ENCODE measurements around the gene CCND1. TPM values are rescaled to one million over a fixed set of nuclear protein-coding genes. Genes with fewer than 3 reads are reported as not detected.

CCND1 gene
- polyA plus RNA-seq, 5 donors = 158 to 292 (median 224) TPM

DNA sequence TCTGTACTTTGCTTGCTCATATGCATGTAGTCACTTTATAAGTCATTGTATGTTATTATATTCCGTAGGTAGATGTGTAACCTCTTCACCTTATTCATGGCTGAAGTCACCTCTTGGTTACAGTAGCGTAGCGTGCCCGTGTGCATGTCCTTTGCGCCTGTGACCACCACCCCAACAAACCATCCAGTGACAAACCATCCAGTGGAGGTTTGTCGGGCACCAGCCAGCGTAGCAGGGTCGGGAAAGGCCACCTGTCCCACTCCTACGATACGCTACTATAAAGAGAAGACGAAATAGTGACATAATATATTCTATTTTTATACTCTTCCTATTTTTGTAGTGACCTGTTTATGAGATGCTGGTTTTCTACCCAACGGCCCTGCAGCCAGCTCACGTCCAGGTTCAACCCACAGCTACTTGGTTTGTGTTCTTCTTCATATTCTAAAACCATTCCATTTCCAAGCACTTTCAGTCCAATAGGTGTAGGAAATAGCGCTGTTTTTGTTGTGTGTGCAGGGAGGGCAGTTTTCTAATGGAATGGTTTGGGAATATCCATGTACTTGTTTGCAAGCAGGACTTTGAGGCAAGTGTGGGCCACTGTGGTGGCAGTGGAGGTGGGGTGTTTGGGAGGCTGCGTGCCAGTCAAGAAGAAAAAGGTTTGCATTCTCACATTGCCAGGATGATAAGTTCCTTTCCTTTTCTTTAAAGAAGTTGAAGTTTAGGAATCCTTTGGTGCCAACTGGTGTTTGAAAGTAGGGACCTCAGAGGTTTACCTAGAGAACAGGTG, 11.1 kb downstream of the CCND1 start:
- no peak for DNase-seq

DNA sequence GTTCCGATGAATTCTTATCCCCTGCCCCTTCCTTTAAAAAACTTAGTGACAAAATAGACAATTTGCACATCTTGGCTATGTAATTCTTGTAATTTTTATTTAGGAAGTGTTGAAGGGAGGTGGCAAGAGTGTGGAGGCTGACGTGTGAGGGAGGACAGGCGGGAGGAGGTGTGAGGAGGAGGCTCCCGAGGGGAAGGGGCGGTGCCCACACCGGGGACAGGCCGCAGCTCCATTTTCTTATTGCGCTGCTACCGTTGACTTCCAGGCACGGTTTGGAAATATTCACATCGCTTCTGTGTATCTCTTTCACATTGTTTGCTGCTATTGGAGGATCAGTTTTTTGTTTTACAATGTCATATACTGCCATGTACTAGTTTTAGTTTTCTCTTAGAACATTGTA, 12.0 kb downstream of the CCND1 start:
- DNase-seq = no peak

DNA sequence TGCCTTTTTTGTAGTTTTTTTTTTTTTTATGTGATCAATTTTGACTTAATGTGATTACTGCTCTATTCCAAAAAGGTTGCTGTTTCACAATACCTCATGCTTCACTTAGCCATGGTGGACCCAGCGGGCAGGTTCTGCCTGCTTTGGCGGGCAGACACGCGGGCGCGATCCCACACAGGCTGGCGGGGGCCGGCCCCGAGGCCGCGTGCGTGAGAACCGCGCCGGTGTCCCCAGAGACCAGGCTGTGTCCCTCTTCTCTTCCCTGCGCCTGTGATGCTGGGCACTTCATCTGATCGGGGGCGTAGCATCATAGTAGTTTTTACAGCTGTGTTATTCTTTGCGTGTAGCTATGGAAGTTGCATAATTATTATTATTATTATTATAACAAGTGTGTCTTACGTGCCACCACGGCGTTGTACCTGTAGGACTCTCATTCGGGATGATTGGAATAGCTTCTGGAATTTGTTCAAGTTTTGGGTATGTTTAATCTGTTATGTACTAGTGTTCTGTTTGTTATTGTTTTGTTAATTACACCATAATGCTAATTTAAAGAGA, 12.5 kb downstream of the CCND1 start:
- DNase-seq = no peak

DNA sequence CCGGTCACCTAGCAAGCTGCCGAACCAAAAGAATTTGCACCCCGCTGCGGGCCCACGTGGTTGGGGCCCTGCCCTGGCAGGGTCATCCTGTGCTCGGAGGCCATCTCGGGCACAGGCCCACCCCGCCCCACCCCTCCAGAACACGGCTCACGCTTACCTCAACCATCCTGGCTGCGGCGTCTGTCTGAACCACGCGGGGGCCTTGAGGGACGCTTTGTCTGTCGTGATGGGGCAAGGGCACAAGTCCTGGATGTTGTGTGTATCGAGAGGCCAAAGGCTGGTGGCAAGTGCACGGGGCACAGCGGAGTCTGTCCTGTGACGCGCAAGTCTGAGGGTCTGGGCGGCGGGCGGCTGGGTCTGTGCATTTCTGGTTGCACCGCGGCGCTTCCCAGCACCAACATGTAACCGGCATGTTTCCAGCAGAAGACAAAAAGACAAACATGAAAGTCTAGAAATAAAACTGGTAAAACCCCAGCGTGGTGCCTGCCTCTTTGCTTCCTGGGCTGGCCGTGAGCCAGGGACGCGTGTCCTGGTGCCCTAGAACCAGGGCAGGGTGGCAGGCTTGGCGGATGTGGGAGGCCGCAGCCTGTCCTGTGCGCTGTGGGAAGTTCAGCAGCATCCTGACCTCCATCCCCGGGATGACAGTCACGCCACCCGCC, 13.2 kb downstream of the CCND1 start:
- no peak for DNase-seq

DNA sequence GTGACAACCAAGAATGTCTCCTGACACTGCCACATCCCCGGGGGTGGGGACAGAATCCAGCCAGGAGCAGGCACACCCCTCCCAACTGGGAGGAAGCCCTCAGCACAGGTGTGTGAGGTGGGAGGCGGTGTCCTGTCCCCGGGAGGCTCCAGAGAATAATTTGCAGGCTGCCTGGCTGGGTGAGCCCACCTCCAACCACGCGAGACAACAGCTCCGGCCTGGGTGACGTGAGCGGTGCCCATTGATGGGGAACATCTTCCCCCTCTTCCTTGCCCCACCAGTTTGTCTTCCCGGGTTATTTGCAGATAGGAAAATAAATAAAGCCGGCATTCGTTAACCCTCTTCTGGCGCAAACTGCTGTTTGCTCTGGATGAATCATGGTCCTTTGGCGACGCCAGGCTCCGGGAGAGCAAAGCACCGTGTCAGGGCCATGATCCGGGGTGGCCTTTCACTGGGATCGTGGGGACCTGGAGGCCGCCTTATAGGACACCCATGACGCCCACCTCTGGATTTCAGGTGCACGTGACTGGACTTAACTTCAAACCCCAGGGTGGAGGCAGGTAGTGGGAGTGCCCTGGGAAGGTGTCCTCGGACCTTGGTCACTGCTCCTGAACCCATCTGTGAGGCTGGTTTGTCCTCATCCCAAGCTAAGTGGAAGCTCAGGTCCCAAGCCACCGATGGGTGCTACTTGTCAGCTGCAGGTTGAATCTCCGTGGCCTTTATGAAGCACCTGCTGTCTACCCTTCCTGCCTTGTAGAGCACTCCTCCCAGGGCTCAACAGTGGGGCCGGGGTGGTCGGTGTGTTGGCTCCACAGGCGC, 13.9 kb downstream of the CCND1 start:
- no peak for DNase-seq

DNA sequence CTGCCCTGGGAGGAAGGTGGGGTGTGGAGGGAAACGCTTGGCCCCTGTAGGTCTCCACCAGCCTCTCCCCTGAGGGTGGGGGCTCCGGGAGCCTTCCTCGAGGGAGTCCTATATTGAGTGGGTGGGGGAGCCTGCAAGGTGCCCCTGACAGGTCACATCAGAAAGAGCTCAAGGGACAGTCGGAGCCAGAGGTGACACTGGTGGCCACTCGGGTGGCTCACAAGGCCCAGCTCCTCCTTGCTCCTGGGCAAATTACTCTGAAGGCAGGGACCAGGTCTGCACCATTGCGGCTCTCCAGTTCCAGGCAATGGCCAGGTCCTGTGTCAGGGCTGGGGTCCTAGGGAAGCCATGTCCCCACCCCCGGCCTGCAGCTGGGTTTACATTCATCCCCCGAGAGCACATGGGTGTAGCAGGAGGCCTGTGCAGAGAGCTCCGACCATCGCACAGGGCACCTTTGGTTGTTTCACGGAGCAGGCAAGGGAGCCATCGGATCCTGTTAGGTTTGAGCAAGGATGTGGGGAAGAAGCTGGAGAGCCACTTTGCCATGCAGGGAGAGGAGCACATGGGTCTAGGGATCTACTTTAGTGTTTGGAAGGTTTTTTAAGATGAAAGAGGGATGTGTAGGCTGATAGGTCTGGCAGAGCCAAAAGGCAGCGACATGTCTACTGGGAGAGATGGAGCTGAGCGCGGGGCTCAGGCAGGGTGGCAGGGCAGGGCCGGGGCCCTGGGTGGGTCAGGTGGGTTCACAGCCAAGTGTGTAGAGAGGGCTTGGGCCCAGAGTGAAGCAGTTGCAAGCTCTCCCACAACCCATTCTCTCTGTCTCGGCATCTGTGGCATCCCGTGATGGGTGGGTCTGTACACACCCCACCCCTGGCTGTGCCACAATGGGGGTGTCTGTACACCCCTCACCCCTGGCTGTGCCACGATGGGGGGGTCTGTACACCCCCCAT, 14.8 kb downstream of the CCND1 start:
- no peak for DNase-seq

DNA sequence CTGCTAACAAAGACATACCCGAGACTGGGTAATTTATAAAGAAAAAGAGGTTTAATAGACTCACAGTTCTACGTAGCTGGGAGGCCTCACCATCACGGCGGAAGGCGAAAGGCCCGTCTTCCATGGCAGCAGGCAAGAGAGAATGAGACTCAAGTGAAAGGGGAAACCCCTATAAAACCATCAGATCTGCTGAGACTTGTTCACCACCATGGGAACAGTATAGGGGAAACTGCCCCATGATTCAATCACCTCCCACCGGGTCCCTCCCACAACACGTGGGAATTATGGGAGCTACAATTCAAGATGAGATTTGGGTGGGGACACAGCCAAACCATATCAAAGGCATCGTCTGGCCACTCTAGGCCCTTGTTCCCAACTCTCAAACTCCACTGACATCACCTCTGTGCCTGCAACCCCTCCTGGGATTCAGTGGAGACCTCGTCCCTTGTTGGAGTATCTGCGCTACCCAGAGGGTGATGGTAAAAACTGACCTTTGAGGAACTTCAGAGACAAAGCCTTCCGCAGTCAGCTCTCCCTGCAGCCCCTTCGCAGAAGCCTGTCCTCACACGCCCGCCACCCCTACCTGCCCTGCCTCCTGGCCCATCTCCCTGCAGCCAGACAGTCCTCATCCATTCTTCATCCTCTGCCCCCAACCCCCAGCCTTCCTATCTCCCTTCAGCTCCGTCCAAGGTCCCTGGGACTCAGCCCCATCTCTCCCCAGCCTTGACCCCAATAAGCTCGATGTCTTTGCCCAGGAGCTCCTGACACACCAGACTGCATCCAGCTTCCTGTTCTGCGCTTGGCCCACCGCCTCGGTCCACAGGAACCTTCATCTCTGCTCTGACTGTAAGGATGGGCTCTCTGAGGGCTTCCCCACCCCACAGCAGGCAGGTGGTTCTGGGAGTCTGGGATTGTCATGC, 15.8 kb downstream of the CCND1 start:
- DNase-seq = no peak

DNA sequence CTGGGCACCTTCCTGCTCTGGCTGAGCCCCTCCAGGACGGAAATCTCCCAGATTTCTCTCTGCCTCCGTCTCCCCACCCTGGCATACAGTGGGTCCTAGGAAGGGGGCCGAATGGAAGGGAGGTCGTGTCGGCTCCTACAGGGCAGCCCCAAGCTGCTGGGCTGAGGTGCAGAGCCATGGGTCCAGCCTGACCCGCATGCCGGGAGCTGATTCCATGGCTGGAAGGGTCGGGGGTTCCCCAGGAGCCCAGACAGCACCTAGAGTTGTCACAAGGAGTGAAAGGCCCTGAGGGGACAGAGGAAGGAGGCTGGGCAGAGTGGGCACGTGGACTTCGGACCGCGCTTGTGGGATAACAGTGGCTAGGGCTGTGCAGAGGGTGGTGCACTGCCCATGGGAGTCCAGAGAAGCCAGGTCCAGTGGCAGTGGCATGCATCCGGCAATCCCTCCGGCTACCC, 16.5 kb downstream of the CCND1 start:
- DNase-seq = no peak

DNA sequence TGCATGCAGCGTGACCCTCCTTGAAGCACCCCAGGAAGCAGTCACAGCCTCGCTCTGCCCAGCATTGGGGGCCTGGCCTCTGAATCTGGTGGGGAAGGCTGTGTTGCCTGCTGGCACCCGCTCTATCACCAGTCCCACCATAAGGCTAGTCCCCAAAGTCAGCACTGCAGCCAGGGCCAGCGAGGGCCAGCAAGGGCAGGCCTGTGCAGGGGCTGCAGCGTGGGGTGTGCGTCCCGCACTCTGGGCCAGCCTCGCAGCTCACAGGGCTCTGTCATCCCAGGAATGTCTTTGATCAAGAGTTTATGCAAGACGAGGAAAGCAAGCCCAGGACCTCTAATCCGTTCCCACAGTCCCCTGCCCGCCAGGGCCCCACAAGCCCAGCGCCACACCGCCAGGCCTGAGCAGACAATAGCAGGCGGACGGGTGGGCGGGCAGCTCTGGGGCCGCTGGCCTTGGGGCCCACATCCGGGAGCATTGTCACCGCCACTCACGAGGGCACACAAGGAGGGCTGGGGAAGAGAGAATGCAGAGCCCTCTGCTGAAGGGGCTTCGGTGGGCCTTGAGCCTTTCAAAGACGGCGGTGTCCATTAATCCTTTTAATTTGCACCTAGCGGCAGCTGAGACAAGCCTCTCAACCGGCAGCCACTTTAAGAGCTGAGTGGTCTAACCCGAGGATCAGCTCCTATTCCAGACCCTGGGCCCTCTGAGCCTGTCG, 17.1 kb downstream of the CCND1 start:
- no peak for DNase-seq

DNA sequence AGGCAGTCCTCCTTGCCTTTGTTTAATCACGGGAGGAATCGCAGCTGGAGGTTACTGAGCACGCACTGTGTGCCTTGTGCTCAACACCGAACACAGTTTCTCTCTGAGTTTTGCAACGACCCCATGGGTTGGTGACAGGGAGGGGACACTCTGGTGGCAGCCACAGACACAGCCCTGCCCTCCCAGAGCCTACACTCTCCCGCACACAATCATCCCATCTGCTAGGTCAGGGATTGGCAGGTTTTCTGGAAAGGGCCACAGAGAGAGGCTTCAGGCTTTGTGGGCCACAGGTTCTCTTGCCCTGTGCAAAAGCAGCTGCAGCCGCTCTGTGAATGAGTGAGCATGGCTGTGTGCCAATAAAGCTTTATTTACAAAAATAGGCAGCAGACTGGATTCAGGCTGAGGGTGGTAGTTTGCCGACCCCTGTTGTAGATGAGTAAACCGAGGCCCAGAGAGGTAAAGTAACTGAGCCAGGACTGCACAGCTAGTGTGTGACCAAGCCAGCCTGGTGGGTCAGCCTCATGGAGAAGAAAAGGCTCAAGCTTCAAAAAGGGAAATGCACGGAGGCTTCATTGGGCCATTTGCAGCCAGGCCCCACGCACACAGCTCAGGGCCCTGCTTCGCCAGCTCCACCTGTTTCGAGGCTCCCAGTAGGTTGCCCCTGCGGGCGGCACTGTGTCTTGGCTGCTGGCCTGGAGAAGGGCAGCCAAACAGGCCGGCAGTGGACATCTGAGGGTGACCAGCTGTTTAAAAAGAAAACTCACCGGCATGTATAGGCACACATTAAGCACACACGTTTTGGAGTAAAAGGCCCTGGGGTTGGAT, 17.9 kb downstream of the CCND1 start:
- DNase-seq = no peak

DNA sequence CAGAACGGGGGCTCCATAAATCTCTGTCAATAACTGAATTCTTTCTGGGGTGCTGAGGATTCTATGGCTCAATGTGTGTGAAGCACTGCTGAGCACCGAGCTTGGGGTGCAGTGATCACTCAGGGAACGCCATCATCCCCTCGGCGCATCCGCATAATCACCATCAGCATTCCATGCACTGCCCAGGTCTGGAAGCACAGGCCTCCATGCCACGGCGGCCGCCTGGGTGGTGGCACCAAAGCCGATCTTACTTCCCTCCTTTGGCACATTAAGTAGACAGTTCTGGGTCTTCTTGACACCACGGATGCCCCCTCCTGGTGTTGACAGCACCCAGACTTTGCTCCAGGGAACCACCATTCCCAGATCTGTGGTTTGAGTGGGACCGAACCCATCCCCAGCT, 18.6 kb downstream of the CCND1 start:
- DNase-seq = no peak

DNA sequence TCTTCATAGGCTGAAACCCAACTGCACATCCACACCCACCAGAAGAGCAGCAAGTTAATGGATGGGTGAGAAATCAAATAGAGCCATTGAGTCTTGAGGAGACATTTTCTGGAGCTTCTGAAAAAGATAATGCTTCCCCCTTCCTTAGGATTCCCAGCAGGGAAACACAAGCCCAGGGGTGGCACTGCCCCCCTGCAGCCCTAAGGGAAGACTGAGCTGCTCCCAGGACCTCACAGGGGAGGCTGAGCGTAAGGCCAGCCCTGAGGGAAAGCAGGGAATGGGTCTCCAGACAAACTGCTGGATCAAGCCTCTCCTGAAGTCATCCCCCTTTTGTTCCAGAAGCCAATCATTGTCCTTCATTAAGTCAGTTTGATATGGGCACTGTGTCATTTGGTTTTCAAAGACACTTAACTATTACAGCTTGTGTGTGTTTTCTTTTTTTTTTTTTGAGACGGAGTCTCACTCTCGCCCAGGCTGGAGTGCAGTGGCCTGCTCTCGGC, 19.1 kb downstream of the CCND1 start:
- no peak for DNase-seq

DNA sequence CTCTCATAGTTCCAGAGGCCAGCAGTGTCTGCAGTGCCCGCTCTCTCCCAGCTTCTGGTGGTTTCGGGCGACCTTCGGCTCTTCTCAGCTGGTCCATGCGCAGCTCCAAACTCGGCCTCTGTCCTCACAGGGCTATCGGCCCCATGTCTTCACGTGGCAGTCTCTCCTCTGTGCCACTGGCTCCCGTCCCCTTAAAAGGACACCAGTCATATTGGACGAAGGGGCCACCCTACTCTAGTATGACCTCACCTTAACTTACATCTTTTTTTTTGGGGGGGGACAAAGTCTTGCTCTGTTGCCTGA, 20.4 kb downstream of the CCND1 start:
- DNase-seq = no peak

DNA sequence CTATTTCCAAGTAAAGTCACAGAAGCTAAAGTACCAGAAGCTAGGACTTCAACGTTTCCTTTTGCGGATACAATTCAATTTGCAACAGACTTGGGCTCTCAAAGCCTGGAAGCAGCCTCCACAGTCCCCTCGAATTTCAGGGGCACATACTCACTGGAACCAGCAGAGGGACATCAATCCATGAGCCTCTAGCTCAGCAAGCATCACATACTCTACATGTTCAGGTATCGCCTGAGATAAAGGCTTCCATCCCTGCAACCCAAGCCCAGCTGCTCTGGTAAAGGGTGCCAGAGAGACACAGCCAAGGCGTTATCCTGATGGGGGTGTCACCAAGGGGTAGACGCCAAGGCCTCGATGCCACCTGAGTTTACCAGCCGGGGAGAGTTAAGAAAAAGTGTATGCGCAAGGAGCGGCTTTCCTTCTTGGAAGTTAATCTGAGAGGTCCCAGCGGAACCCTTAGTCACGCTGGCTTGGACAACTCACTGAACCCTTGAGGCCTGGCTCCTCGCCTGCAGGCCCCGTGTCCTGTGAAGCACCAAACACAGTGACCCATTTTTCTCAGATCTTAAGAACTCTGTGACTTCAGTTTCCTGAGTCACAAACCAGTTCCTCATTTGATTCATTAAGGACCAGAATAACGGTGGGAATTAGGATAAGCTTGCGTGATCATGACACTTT, 21.2 kb downstream of the CCND1 start:
- DNase-seq = no peak

DNA sequence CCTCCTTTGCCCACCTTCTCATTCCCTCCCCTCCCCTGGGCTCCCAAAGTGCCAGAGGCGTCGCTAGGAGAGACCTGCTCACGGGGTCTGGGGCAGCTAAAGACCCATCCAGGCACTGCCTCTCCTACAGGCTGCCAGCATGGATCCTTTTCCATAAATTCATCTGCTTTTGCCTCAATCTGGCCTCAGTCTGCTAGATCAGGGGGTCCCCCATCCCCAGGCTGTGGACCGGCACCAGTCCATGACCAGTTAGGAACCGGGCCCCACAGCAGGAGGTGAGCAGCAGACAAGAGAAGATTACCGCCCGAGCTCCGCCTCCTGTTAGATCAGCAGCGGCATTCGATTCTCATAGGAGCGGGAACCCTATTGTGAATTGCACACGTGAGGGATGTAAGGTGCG, 21.9 kb downstream of the CCND1 start:
- no peak for DNase-seq

DNA sequence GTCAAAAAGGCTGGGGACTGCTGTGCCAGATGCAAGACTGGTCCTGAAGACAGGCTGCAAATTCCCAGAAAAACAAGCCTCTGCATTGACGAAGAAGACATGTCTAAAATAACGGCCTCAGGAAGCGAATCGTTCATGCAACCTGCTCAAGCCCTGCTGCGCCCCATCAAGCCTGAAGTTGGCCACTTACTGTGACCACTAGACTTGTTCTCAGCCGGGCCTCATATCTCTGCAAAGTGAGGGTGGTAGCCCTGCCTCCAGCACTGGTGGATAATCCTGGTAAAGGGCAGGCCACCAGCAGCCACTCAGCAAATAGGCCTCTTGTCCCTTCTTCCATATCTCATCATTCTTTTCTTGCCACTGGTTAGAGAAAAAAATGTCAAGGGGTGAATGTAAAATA, 22.4 kb downstream of the CCND1 start:
- no peak for DNase-seq

DNA sequence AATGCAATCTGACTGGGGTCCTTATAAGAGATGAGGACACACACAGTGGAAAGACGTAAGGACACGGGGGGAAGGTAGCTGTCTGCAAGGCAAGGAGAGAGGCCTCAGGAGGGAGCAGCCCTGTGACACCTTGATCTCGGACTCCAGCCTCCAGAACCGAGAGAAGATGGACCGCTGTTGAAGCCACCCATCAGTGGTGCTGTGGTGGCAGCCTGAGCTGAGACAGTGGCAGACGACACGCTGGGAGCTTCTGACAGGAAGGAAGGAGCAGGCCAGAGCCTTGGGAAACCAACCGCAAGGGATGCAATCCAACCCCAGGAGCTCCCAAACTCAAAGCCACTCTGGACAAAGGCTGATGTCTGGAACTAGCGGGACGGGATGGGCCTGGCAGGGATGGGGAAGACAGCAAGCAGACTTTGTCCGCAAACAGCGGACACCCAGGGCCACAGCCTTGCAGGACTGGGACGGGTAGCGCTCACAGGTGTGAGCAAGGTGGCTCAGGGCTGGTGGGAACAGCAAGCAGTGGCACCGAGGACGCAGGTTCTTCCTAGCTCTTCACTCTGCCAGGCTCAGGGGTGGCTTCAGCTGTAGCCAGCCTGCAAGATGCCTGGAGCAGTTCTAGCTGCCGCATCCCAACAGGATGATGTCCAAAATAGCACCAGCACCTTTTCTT, 23.3 kb downstream of the CCND1 start:
- no peak for DNase-seq

Measured in right lung (tissue), 5 donors.